UCSD-AML1 (cell line): ENCODE results near the gene ETS1.

Experiments used
- DNase-seq: peaks from one replicate; lab custom pipeline; 2025; ENCODE audit not compliant: unreplicated experiment; lab: John Stamatoyannopoulos, UW

Gene ETS1

GRCh38 chr11:128619007-128619406 is 31.6 kb upstream of the ETS1 start:
- DNase-seq: no peak

GRCh38 chr11:128618603-128619002 is 31.2 kb upstream of the ETS1 start:
- DNase-seq: no peak

- peak; percentile 55 for DNase-seq
Measured at GRCh38 chr11:128616161-128616560, 28.8 kb upstream of the ETS1 start.

GRCh38 chr11:128615612-128616011 is 28.3 kb upstream of the ETS1 start:
- DNase-seq: no peak

- DNase-seq: no peak
Measured at GRCh38 chr11:128615076-128615475, 27.7 kb upstream of the ETS1 start.

- DNase-seq: no peak
Measured at GRCh38 chr11:128614026-128614425, 26.7 kb upstream of the ETS1 start.

- no peak for DNase-seq
Measured at GRCh38 chr11:128613300-128613995, 26.1 kb upstream of the ETS1 start.

- peak; percentile 71 for DNase-seq
Measured at GRCh38 chr11:128610721-128611617, 23.6 kb upstream of the ETS1 start.

- no peak for DNase-seq
Measured at GRCh38 chr11:128609785-128610184, 22.4 kb upstream of the ETS1 start.

- DNase-seq: no peak
Measured at GRCh38 chr11:128608746-128609407, 21.5 kb upstream of the ETS1 start.

- DNase-seq: no peak
Measured at GRCh38 chr11:128607819-128608218, 20.5 kb upstream of the ETS1 start.

GRCh38 chr11:128604723-128605122 is 17.4 kb upstream of the ETS1 start:
- DNase-seq: no peak

- DNase-seq: no peak
Measured at GRCh38 chr11:128603752-128604414, 16.5 kb upstream of the ETS1 start.

GRCh38 chr11:128603003-128603696 is 15.8 kb upstream of the ETS1 start:
- DNase-seq: no peak

GRCh38 chr11:128599729-128600128 is 12.4 kb upstream of the ETS1 start:
- DNase-seq: no peak

- DNase-seq: no peak
Measured at GRCh38 chr11:128598506-128599150, 11.3 kb upstream of the ETS1 start.

- no peak for DNase-seq
Measured at GRCh38 chr11:128598096-128598495, 10.7 kb upstream of the ETS1 start.

- no peak for DNase-seq
Measured at GRCh38 chr11:128597209-128597608, 9.9 kb upstream of the ETS1 start.

- DNase-seq: no peak
Measured at GRCh38 chr11:128596250-128596649, 8.9 kb upstream of the ETS1 start.

GRCh38 chr11:128595775-128596174 is 8.4 kb upstream of the ETS1 start:
- DNase-seq: no peak
